AML-193 (cell line): ENCODE results near the gene CRYBA2.

ENCODE experiments used
- DNase-seq, 2 experiments: peaks; one replicate each; lab custom pipeline; 2025; lab: John Stamatoyannopoulos, UW

CRYBA2 gene

GRCh38 chr2:219023045-219023605 lies 29.9 kb upstream of the CRYBA2 start:
- DNase-seq = no peak

- DNase-seq = no peak
These were observed 29.4 kb upstream of the CRYBA2 start for GRCh38 chr2:219022616-219023015.

GRCh38 chr2:219022041-219022440 lies 28.8 kb upstream of the CRYBA2 start:
- DNase-seq = no peak

- DNase-seq = no peak
These were observed 28.4 kb upstream of the CRYBA2 start for GRCh38 chr2:219021591-219021990.

GRCh38 chr2:219020604-219021365 lies 27.6 kb upstream of the CRYBA2 start:
- no peak for DNase-seq

- DNase-seq = no peak
These were observed 26.2 kb upstream of the CRYBA2 start for GRCh38 chr2:219019436-219019835.

- no peak for DNase-seq
These were observed 25.5 kb upstream of the CRYBA2 start for GRCh38 chr2:219018726-219019125.

- DNase-seq = no peak
These were observed 25.1 kb upstream of the CRYBA2 start for GRCh38 chr2:219018286-219018685.

- no peak for DNase-seq
These were observed 24.1 kb upstream of the CRYBA2 start for GRCh38 chr2:219017201-219017931.

GRCh38 chr2:219016721-219017120 lies 23.5 kb upstream of the CRYBA2 start:
- DNase-seq = no peak

- DNase-seq = no peak
These were observed 17.7 kb upstream of the CRYBA2 start for GRCh38 chr2:219010873-219011272.

GRCh38 chr2:219010162-219010756 lies 17.0 kb upstream of the CRYBA2 start:
- no peak for DNase-seq

- no peak for DNase-seq
These were observed 16.1 kb upstream of the CRYBA2 start for GRCh38 chr2:219009294-219009693.

GRCh38 chr2:219003979-219004378 lies 10.8 kb upstream of the CRYBA2 start:
- DNase-seq = no peak

GRCh38 chr2:219003267-219003634 lies 10.0 kb upstream of the CRYBA2 start:
- DNase-seq = no peak

- no peak for DNase-seq
These were observed 9.4 kb upstream of the CRYBA2 start for GRCh38 chr2:219002395-219003266.

GRCh38 chr2:219001577-219002394 lies 8.6 kb upstream of the CRYBA2 start:
- no peak for DNase-seq

GRCh38 chr2:219001100-219001576 lies 7.9 kb upstream of the CRYBA2 start:
- DNase-seq = no peak

- DNase-seq = no peak
These were observed 7.3 kb upstream of the CRYBA2 start for GRCh38 chr2:219000569-219000960.

- no peak for DNase-seq
These were observed 6.8 kb upstream of the CRYBA2 start for GRCh38 chr2:218999881-219000568.
